ENCODE data around the gene UBAP2. TPM values are rescaled to one million over a fixed set of nuclear protein-coding genes. Genes with fewer than 3 reads are reported as not detected.

Gene UBAP2
- total RNA-seq, 1 experiment from 2014 or later: 60.8 TPM

DNA sequence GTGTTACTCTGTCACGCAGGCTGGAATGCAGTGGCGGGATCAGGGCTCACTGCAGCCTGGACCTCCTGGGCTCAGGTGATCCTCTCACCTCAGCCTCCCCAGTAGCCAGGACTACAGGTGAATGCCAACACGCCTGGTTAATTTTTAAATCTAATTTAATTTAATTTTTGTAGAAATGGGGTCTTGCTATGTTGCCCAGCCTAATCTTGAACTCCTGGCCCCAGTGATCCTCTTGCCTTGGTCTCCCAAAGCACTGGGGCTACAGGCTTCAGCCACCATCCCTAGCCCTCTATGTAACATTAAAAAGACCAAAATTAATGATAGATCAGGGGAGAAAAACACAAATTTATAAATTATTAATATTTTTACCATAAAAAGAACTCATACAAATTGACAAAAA lies 11.3 kb upstream of the UBAP2 start:
- Histone ChIP-seq H3K14ac (ENCODE audit: insufficient read depth, low read length) (no peak overlapping the region), H3K23me2 (ENCODE audit: insufficient read length, low read depth, low read length, poor library complexity, severe bottlenecking) (no peaks in the 10 kb centered on the region), H3K79me1 (ENCODE audit: insufficient read depth, low read depth, low read length, poor library complexity, severe bottlenecking) (no peaks in the 10 kb centered on the region), H3K4ac (ENCODE audit: low read depth, low read length) (no peak overlapping the region), H2AFZ (ENCODE audit: low read length) (no peak overlapping the region), H3K23ac (ENCODE audit: insufficient read length, low read depth, low read length) (no peak overlapping the region), H2AK5ac (ENCODE audit: insufficient read length, low read length) (no peak overlapping the region), H3K27ac (ENCODE audit: insufficient read length, low read depth, low read length) (no peak overlapping the region), H3K9me3 (ENCODE audit: control insufficient read depth, low read depth, low read length) (no peaks in the 10 kb centered on the region), H2BK20ac (ENCODE audit: low read depth, low read length, poor library complexity, severe bottlenecking) (no peak overlapping the region), H2BK5ac (ENCODE audit: insufficient read length, low read length) (no peak overlapping the region), H2BK15ac (ENCODE audit: low read depth, low read length) (no peak overlapping the region), H3K9ac (ENCODE audit: extremely low read depth, insufficient read length, low read length) (no peak overlapping the region), H3K56ac (ENCODE audit: insufficient read length, low read depth, low read length) (no peak overlapping the region), H4K8ac (replicated peaks; ENCODE audit: insufficient read length, low read depth, low read length) (no peak overlapping the region), H3K4me2 (ENCODE audit: insufficient read depth, insufficient read length, low read length) (no peak overlapping the region), H3K27me3 (ENCODE audit: insufficient read depth, low read length) (no peaks in the 10 kb centered on the region), H4K5ac (ENCODE audit: insufficient read length, low read depth, low read length) (no peak overlapping the region), H3T11ph (ENCODE audit: low read length) (no peak overlapping the region), H2BK120ac (ENCODE audit: low read depth, low read length, poor library complexity, severe bottlenecking) (no peak overlapping the region), H4K20me1 (ENCODE audit: control insufficient read depth, insufficient read depth, insufficient read length) (no peaks in the 10 kb centered on the region), H3K79me2 (ENCODE audit: insufficient read depth, low read length) (no peaks in the 10 kb centered on the region), H3K4me1 (ENCODE audit: insufficient read depth, low read length) (no peaks in the 10 kb centered on the region), H2BK12ac (ENCODE audit: insufficient read length, low read depth, low read length) (no peak overlapping the region), H4K91ac (ENCODE audit: insufficient read length, low read depth, low read length) (no peak overlapping the region), H3K18ac (ENCODE audit: insufficient read length, low read depth, low read length) (no peak overlapping the region)
- H3K4me3 Mint-ChIP-seq: no peak overlapping the region
- TF ChIP-seq, protein P1, sequence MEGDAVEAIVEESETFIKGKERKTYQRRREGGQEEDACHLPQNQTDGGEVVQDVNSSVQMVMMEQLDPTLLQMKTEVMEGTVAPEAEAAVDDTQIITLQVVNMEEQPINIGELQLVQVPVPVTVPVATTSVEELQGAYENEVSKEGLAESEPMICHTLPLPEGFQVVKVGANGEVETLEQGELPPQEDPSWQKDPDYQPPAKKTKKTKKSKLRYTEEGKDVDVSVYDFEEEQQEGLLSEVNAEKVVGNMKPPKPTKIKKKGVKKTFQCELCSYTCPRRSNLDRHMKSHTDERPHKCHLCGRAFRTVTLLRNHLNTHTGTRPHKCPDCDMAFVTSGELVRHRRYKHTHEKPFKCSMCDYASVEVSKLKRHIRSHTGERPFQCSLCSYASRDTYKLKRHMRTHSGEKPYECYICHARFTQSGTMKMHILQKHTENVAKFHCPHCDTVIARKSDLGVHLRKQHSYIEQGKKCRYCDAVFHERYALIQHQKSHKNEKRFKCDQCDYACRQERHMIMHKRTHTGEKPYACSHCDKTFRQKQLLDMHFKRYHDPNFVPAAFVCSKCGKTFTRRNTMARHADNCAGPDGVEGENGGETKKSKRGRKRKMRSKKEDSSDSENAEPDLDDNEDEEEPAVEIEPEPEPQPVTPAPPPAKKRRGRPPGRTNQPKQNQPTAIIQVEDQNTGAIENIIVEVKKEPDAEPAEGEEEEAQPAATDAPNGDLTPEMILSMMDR (conservative IDR thresholded peaks at IDR 0.05): no peak
- H3K27ac Mint-ChIP-seq: no peak overlapping the region
- H3K36me3 Mint-ChIP-seq (ENCODE audit: insufficient read depth in 1 of 3, low read depth in 3 of 3): no peaks in the 10 kb centered on the region
- H3K4me1 Mint-ChIP-seq: no peaks in the 10 kb centered on the region
- no peaks in the 10 kb centered on the region for H3K9me3 Mint-ChIP-seq
- no peaks in the 10 kb centered on the region for H3K27me3 Mint-ChIP-seq (ENCODE audit: low read depth)
- WGBS (ENCODE audit: extremely low coverage, insufficient read length, low lambda C conversion rate): no CpG with 5 or more reads among the region's 3 CpGs
- DNase-seq: no peak

Measured in H9 (cell line).